ENCODE results near the gene CATSPER1. TPM values are rescaled to one million over a fixed set of nuclear protein-coding genes. Genes with fewer than 3 reads are reported as not detected.

CATSPER1 gene
- total RNA-seq, 1 experiment from 2014 or later = 0.15 TPM

DNA sequence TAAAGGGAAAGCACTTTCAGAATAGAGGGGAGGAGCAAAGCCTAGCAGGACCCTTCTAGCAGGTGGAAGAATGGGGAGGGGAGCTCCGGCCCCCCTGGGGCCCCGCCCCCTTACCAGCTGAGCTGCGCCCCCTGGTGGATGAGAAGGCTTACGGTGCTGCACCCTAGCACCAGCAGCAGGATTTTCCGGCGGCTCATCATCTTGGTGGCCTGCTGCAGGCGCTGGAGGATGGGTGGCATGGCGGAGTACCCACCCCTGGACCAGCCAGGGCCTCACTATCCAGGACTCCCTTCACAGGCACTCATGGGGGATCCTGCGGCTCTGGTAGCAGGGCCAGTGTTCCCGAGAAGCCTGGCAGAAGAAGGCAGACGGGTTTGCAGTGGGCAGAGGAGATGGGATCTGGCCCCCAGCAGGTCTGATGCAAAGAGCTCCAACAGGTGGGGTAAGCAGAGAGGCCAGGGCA lies 18.9 kb upstream of the CATSPER1 start:
- no peak overlapping the region for H3K27ac ChIP-seq (ENCODE audit: low read length)
- ChIA-PET POLR2A (interaction anchor here (1.0 kb wide), 1 partner anchor 11 kb away, joined by 12 read pairs; no protein-coding TSS in a partner anchor), CTCF (interaction anchor here (0.5 to 2.2 kb wide), 14 partner anchors 9 to 1910 kb away, joined by 3 to 15 read pairs (median 4); partner anchors contain the start of gene FIBP)
- H3K4me3 ChIP-seq (ENCODE audit: low read depth in 2 of 2, low read length in 2 of 2) = no peak overlapping the region
- no peaks in the 10 kb centered on the region for H3K36me3 ChIP-seq (ENCODE audit: control insufficient read depth, insufficient read depth, low read length)
- H3K9me3 ChIP-seq (ENCODE audit: control insufficient read depth, insufficient read depth, low read depth, low read length) = no peaks in the 10 kb centered on the region
- H3K4me1 ChIP-seq (ENCODE audit: control insufficient read depth, insufficient read depth, low read length) = peaks cover 3% of the 10 kb centered on the region; the same call in 1 of the 2 replicates
- TF ChIP-seq CTCF (IDR thresholded peaks at IDR 0.05) = peak; percentile 99
- TF ChIP-seq TCF7L2 (IDR thresholded peaks at IDR 0.05; ENCODE audit: low read depth, low read length) = no peak
- peak; percentile 92 for ATAC-seq
- no peaks in the 10 kb centered on the region for H3K27me3 ChIP-seq (ENCODE audit: control insufficient read depth, insufficient read depth, low read length)
- intact Hi-C loops (cut with micrococcal nuclease; ENCODE audit: unreplicated experiment) (no loop called here), in situ Hi-C loops (cut with HindIII; ENCODE audit: low pct_unique_long_range_greater_than_20kb, low sequenced_read_pairs) (no loop called here)
- no TSS peak for BruUV-seq (replicated peaks)
- no peak for DNase-seq (ENCODE audit: low read depth, low spot score)

GRCh38 chr11:66044757-66045156 lies 18.5 kb upstream of the CATSPER1 start:
- ChIA-PET POLR2A (interaction anchor here (1.0 kb wide), 1 partner anchor 11 kb away, joined by 12 read pairs; no protein-coding TSS in a partner anchor), CTCF (interaction anchor here (0.5 to 2.2 kb wide), 11 partner anchors 14 to 1910 kb away, joined by 3 to 12 read pairs (median 3); partner anchors contain the start of gene FIBP)
- peaks cover 3% of the 10 kb centered on the region; the same call in 1 of the 2 replicates for H3K4me1 ChIP-seq (ENCODE audit: control insufficient read depth, insufficient read depth, low read length)
- TF ChIP-seq SIN3A (IDR thresholded peaks at IDR 0.05; ENCODE audit: borderline replicate concordance, insufficient read depth, low read depth, low read length) (no peak), CTCF (IDR thresholded peaks at IDR 0.05) (no peak), TCF7L2 (IDR thresholded peaks at IDR 0.05; ENCODE audit: low read depth, low read length) (no peak), POLR2AphosphoS5 (IDR thresholded peaks at IDR 0.05; ENCODE audit: low read depth, low read length) (no peak)
- TF ChIP-seq, protein P1, sequence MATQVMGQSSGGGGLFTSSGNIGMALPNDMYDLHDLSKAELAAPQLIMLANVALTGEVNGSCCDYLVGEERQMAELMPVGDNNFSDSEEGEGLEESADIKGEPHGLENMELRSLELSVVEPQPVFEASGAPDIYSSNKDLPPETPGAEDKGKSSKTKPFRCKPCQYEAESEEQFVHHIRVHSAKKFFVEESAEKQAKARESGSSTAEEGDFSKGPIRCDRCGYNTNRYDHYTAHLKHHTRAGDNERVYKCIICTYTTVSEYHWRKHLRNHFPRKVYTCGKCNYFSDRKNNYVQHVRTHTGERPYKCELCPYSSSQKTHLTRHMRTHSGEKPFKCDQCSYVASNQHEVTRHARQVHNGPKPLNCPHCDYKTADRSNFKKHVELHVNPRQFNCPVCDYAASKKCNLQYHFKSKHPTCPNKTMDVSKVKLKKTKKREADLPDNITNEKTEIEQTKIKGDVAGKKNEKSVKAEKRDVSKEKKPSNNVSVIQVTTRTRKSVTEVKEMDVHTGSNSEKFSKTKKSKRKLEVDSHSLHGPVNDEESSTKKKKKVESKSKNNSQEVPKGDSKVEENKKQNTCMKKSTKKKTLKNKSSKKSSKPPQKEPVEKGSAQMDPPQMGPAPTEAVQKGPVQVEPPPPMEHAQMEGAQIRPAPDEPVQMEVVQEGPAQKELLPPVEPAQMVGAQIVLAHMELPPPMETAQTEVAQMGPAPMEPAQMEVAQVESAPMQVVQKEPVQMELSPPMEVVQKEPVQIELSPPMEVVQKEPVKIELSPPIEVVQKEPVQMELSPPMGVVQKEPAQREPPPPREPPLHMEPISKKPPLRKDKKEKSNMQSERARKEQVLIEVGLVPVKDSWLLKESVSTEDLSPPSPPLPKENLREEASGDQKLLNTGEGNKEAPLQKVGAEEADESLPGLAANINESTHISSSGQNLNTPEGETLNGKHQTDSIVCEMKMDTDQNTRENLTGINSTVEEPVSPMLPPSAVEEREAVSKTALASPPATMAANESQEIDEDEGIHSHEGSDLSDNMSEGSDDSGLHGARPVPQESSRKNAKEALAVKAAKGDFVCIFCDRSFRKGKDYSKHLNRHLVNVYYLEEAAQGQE (IDR thresholded peaks at IDR 0.05; ENCODE audit: insufficient read depth in 1 of 2, low read depth in 2 of 2, low read length in 1 of 2) = no peak
- H3K27me3 ChIP-seq (ENCODE audit: control insufficient read depth, insufficient read depth, low read length) = no peaks in the 10 kb centered on the region
- ATAC-seq (no peak; the same call in 1 of the 2 replicates), DNase-seq (ENCODE audit: low read depth, low spot score) (no peak)
- intact Hi-C loops (cut with micrococcal nuclease; ENCODE audit: unreplicated experiment) (no loop called here), in situ Hi-C loops (cut with HindIII; ENCODE audit: low pct_unique_long_range_greater_than_20kb, low sequenced_read_pairs) (no loop called here)
- H3K27ac ChIP-seq (ENCODE audit: low read length) = no peak overlapping the region
- no peaks in the 10 kb centered on the region for H3K36me3 ChIP-seq (ENCODE audit: control insufficient read depth, insufficient read depth, low read length)
- no TSS peak for BruUV-seq (replicated peaks)
- no peak overlapping the region for H3K4me3 ChIP-seq (ENCODE audit: low read depth in 2 of 2, low read length in 2 of 2)
- no peaks in the 10 kb centered on the region for H3K9me3 ChIP-seq (ENCODE audit: control insufficient read depth, insufficient read depth, low read depth, low read length)

All from Panc1 (cell line).